Measurements from ENCODE around the gene MANEAL. TPM values are rescaled to one million over a fixed set of nuclear protein-coding genes. Genes with fewer than 3 reads are reported as not detected.

The MANEAL gene
- total RNA-seq, 1 experiment from 2014 or later, result 22.7 TPM

GRCh38 chr1:37759451-37759850 is 34.2 kb upstream of the MANEAL start:
- no peak overlapping the region for H2AK5ac ChIP-seq (ENCODE audit: insufficient read length, low read length)
- no peak overlapping the region for H3K4me3 Mint-ChIP-seq
- TF ChIP-seq, protein P1, sequence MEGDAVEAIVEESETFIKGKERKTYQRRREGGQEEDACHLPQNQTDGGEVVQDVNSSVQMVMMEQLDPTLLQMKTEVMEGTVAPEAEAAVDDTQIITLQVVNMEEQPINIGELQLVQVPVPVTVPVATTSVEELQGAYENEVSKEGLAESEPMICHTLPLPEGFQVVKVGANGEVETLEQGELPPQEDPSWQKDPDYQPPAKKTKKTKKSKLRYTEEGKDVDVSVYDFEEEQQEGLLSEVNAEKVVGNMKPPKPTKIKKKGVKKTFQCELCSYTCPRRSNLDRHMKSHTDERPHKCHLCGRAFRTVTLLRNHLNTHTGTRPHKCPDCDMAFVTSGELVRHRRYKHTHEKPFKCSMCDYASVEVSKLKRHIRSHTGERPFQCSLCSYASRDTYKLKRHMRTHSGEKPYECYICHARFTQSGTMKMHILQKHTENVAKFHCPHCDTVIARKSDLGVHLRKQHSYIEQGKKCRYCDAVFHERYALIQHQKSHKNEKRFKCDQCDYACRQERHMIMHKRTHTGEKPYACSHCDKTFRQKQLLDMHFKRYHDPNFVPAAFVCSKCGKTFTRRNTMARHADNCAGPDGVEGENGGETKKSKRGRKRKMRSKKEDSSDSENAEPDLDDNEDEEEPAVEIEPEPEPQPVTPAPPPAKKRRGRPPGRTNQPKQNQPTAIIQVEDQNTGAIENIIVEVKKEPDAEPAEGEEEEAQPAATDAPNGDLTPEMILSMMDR (conservative IDR thresholded peaks at IDR 0.05), result no peak
- H3K27me3 ChIP-seq (ENCODE audit: insufficient read depth, low read length), result peaks cover 32% of the 10 kb centered on the region
- no peaks in the 10 kb centered on the region for H3K23me2 ChIP-seq (ENCODE audit: insufficient read length, low read depth, low read length, poor library complexity, severe bottlenecking)
- no peak overlapping the region for H2AFZ ChIP-seq (ENCODE audit: low read length)
- no peak overlapping the region for H2BK20ac ChIP-seq (ENCODE audit: low read depth, low read length, poor library complexity, severe bottlenecking)
- H3K27ac Mint-ChIP-seq, result no peak overlapping the region
- peaks cover 1 to 4% of the 10 kb centered on the region in 2 experiments for H3K4me1 Mint-ChIP-seq
- no peaks in the 10 kb centered on the region; a peak in 1 of 5 replicates for H3K9me3 Mint-ChIP-seq
- H3K23ac ChIP-seq (ENCODE audit: insufficient read length, low read depth, low read length), result no peak overlapping the region
- no peak overlapping the region for H3K4ac ChIP-seq (ENCODE audit: low read depth, low read length)
- H4K5ac ChIP-seq (ENCODE audit: insufficient read length, low read depth, low read length), result no peak overlapping the region
- no peak overlapping the region for H3K18ac ChIP-seq (ENCODE audit: insufficient read length, low read depth, low read length)
- H3K36me3 Mint-ChIP-seq (ENCODE audit: insufficient read depth in 1 of 3, low read depth in 3 of 3), result no peaks in the 10 kb centered on the region
- no peaks in the 10 kb centered on the region for H3K79me1 ChIP-seq (ENCODE audit: insufficient read depth, low read depth, low read length, poor library complexity, severe bottlenecking)
- no peak overlapping the region for H3K27ac ChIP-seq (ENCODE audit: insufficient read length, low read depth, low read length)
- H3K27me3 Mint-ChIP-seq (ENCODE audit: low read depth), result no peaks in the 10 kb centered on the region
- H4K8ac ChIP-seq (replicated peaks; ENCODE audit: insufficient read length, low read depth, low read length), result no peak overlapping the region
- H4K91ac ChIP-seq (ENCODE audit: insufficient read length, low read depth, low read length), result no peak overlapping the region
- H3T11ph ChIP-seq (ENCODE audit: low read length), result no peak overlapping the region
- H3K56ac ChIP-seq (ENCODE audit: insufficient read length, low read depth, low read length), result no peak overlapping the region
- H4K20me1 ChIP-seq (ENCODE audit: control insufficient read depth, insufficient read depth, insufficient read length), result no peaks in the 10 kb centered on the region
- H2BK5ac ChIP-seq (ENCODE audit: insufficient read length, low read length), result no peak overlapping the region
- no peaks in the 10 kb centered on the region for H3K4me1 ChIP-seq (ENCODE audit: insufficient read depth, low read length)
- no peaks in the 10 kb centered on the region for H3K9me3 ChIP-seq (ENCODE audit: control insufficient read depth, low read depth, low read length)
- H2BK12ac ChIP-seq (ENCODE audit: insufficient read length, low read depth, low read length), result no peak overlapping the region
- no peak overlapping the region for H2BK120ac ChIP-seq (ENCODE audit: low read depth, low read length, poor library complexity, severe bottlenecking)
- no CpG with 5 or more reads among the region's 2 CpGs for WGBS (ENCODE audit: extremely low coverage, insufficient read length, low lambda C conversion rate)
- H2BK15ac ChIP-seq (ENCODE audit: low read depth, low read length), result no peak overlapping the region
- no peak for DNase-seq
- no peak overlapping the region for H3K4me2 ChIP-seq (ENCODE audit: insufficient read depth, insufficient read length, low read length)
- H3K9ac ChIP-seq (ENCODE audit: extremely low read depth, insufficient read length, low read length), result no peak overlapping the region
- H3K79me2 ChIP-seq (ENCODE audit: insufficient read depth, low read length), result no peaks in the 10 kb centered on the region
- no peak overlapping the region for H3K14ac ChIP-seq (ENCODE audit: insufficient read depth, low read length)
